ENCODE results near the gene EVA1C.

DNA sequence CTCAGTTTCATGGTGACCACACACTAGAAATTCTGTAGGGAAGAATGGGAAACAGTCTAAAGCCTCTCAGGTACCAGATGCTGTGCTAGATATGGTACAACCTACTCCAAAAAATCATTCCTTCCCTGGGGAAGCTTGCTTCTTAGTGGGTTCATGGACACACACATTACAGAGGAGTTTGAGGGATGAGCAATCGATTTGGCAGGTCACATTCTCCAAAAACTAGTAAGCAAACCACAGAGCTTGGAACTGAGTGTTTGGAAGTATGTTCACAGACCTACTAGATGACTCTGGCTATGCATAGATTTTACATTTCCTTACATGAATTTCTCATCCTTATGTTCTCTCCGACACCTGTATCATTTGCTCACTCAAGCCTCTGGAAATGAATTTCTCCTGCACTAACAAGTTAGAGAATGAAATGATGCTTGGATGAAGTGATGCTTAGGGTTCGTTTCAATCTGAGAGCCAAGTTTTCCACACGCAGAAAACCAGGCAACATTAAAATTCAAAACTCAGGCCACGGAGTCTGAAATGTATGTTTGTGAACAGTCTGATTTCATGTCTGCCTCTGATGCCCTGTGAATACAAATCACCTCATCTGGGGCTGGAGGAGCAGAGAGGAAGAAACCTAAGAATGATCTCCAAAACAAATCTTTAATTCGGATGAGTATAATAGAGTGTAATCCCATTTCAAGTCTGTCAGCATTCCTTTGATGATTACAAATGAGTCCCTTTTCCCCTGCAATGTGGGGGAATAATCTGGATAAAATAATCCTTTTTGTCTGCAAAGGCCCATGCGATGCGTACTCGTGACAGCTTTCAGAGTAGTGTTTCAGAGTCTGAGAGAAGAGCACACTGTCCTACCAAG, 11.0 kb downstream of the EVA1C start:
- TF ChIP-seq EZH2 (IDR thresholded peaks at IDR 0.05): no peak
- TF ChIP-seq CTCF (IDR thresholded peaks at IDR 0.05): no peak

All from neural progenitor cell (in vitro differentiated cells).